ENCODE results near the gene MROH2B. TPM values are rescaled to one million over a fixed set of nuclear protein-coding genes. Genes with fewer than 3 reads are reported as not detected.
A peak's percentile ranks its signal among the peaks of the same experiment; 100 is the strongest.
"Not testable (repeated sequence)": the region's sequence is repeated elsewhere in the genome, so short reads cannot be mapped to it uniquely, and the experiment has no call there.

Gene MROH2B
- total RNA-seq, 1 donor from 2014 or later = not detected

DNA sequence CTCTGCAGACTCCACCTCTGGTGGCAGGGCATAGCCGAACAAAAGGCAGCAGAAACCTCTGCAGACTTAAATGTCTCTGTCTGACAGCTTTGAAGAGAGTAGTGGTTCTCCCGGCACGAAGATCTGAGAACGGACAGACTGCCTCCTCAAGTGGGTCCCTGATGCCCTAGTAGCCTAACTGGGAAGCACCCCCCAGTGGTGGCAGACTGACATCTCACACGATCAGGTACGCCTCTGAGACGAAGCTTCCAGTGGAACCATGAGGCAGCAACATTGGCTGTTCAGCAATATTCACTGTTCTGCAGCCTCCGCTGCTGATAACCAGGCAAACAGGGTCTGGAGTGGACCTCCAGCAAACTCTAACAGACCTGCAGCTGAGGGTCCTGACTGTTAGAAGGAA lies 48.5 kb downstream of the MROH2B start:
- not testable (repeated sequence) for DNase-seq (ENCODE audit: low read depth, low spot score)

DNA sequence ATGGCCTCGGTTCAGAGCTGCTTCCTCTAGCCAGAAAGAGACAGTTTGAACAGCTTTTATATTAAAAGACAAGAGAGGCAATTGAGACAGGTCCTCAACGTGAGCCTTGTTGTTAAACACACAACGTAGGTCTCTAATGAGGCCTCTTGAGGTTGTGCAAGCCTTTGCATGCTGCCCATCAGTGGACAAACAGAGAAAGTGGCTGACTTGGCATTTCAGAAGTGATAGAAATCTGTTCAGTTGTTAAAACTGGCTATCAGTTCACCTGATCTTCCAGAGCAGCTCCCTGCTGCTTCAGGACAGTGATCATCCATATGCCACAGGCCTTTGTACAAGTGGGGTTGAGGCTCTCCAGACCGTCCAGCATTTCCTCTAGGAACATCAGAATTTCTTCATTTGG lies 58.8 kb downstream of the MROH2B start:
- no peak for DNase-seq (ENCODE audit: low read depth, low spot score)

GRCh38 chr5:41010572-41010971 lies 60.6 kb downstream of the MROH2B start:
- no peak for DNase-seq (ENCODE audit: low read depth, low spot score)

GRCh38 chr5:41009232-41009631 lies 61.9 kb downstream of the MROH2B start:
- no peak for DNase-seq (ENCODE audit: low read depth, low spot score)

DNA sequence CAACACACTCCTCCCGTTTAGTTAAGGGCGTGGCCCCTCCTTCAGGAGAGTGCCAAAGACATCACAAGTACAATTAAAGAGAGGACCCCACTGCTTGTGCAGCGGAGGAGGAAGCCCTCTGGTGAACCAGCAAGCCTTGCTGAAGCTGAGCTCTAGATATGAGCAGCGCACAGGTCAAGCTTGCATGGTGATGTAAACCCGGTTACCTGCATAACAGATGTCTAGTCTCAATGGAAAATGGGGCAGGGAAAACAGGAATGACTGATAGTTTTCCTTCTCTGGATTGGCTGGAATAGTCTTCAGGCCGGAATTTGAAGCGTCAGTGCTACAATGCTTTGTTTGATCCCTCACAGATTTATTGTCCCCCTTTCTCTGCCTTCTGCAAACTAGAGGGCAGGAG lies 66.2 kb downstream of the MROH2B start:
- no peak for DNase-seq (ENCODE audit: low read depth, low spot score)

- DNase-seq (ENCODE audit: low read depth, low spot score) = no peak
These were observed 67.3 kb downstream of the MROH2B start for GRCh38 chr5:41003670-41004376.

- no peak for DNase-seq (ENCODE audit: low read depth, low spot score)
These were observed 71.2 kb downstream of the MROH2B start for GRCh38 chr5:40999966-41000365.

GRCh38 chr5:40999142-40999541 lies 72.0 kb downstream of the MROH2B start:
- DNase-seq (ENCODE audit: low read depth, low spot score) = no peak

DNA sequence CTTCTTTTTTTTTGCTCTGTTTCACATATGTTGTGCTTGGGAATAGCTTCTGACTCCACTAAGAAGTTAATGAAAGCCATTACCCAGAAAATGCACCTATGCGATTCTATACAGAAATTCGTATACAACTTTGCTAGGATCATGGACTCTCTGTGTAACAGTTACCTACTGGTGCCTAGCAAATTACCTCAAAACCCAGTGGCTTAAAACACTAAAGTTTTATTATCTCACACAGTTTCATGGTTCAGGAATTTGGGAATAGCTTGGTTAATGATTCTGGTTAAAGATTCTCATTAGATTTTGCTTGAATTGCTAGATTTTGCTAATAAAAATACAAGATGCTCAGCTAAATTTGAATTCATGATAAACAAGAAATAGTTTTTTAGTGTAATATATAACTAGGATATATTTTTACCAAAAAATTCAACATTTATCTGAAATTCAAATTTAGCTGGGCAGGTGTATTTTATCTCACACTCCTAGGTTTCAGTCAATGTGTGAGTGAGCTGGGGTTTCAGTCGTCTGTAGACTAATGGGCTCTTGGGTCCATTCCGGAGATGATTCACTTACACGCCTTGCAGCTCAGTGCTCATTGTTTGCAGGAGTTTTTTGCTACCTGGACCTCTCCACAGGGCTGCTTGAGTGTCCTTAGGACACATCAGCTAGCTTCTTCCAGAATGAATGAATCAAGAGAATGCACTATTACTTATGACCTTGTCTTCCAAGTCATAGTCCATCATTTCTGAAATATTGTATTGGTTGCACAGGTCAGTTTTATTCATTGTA lies 75.1 kb downstream of the MROH2B start:
- no peak for DNase-seq (ENCODE audit: low read depth, low spot score)

DNA sequence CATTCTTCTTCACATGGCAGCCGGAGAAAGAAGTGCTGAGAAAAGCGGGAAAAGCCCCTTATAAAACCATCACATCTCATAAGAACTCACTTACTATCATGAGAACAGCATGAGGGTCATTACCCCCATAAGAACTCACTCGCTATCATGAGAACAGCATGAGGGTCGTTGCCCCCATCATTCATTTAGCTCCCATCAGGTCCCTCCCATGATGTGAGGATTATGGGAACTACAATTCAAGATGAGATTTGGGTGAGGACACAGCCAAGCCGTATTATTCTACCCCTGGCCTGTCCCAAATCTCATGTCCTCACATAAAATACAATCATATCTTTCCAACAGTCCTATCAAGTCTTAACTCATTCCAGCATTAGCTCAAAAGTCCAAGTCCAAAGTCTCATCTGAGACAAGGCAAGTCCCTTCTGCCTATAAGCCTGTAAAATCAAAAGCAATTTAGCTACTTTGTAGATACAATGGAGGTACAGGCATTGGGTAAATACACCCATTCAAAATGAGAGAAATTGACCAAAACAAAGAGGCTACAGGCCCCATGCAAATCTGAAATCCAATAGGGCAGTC lies 79.1 kb downstream of the MROH2B start:
- no peak for DNase-seq (ENCODE audit: low read depth, low spot score)

DNA sequence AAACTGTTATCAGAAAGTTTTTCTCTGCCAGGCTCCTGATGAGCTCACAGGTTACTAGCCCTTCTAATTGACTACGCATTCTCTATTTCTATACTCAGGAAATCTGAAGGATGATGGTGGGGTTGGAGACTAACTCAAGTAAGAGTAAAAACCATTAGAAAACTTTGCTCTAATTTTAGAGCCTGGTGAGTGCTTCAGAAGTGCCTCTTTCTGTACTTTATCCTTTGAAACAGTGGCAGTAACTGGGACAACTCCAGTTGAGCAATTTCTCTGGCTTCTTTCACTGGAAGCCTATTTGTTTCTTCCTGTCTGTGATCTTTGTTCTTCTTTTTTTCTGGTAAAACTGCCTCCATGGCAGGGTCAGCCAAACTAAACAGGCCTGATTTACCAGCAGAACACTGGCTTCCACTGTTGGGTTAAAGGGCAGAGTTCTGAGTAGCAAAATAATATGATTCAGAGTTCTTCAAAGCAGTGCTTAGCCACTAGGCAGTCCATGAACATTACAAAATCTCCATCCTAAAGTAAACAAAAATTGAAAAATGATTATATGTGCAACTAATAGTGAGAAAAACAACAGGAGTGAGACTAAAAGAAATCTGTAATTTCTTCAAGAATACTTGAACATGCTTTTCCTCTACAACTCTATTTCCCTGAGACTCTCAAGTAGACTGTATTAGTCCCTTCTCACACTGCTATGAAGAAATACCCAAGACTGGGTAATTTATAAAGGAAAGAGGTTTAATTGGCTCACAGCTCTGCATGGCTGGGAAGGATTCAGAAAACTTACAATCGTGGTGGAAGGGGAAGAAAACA lies 79.8 kb downstream of the MROH2B start:
- DNase-seq (ENCODE audit: low read depth, low spot score) = peak; percentile 24

- no peak for DNase-seq (ENCODE audit: low read depth, low spot score)
These were observed 82.2 kb downstream of the MROH2B start for GRCh38 chr5:40988746-40989510.

DNA sequence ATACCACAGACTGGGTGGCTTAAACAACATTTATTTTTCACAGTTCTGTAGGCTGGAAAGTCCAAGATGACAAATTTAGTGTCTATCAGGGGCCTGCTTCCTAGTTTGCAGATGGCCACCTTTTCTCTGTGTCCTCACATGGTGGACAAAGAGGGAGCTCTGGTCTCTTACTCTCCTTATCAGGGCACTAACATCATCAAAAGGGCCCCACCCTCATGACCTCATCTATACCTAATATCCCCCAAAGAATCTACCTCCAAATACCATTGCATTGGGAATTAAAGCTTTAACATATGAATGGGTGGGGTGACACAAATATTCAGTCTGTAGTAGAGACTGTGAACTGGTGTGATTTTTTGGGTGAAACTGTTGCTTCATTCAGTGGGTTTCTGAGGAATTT lies 83.8 kb downstream of the MROH2B start:
- DNase-seq (ENCODE audit: low read depth, low spot score) = no peak

DNA sequence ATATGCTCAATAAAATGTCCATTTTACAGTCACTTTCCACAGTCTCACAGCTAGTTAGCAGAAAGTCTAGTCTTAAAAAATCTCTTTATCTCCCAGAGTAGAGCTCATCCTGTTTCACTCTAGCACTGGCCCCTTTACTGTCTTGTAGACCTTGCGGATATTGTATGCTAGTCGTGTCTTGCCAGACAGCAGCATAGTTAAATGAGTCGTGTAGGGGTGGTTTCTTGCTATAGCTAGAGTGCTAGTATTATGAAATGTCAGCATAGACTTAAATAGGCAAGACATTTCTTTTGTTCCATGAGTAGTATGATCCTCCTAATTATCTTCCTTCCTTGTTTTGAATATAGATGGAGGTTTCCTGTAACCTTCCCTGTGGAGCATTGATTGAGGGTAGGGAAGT lies 84.5 kb downstream of the MROH2B start:
- DNase-seq (ENCODE audit: low read depth, low spot score) = no peak

GRCh38 chr5:40985501-40985900 lies 85.6 kb downstream of the MROH2B start:
- no peak for DNase-seq (ENCODE audit: low read depth, low spot score)

- no peak for DNase-seq (ENCODE audit: low read depth, low spot score)
These were observed 86.3 kb downstream of the MROH2B start for GRCh38 chr5:40984884-40985283.

GRCh38 chr5:40983781-40984180 lies 87.4 kb downstream of the MROH2B start:
- no peak for DNase-seq (ENCODE audit: low read depth, low spot score)

- no peak for DNase-seq (ENCODE audit: low read depth, low spot score)
These were observed 89.7 kb downstream of the MROH2B start for GRCh38 chr5:40981420-40981819.

DNA sequence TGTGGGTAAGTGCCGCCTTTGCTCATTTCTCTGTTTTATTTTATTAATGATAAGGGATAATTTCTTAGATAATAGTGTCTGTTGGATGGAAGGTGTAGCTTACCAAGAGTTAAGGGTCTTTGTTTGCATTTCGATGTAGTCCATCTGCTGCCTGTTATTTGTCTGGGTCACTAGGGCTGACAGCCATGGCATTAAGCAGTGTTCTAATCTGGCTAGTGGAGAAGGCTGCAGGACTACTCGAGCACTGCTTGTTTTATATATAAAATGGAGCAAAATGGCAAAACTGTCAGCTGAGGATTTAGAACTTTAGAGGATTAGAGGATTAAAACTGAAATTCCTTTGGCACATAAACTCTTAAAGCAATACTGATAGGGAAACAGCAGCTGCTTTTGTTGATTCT lies 94.3 kb downstream of the MROH2B start:
- no peak for DNase-seq (ENCODE audit: low read depth, low spot score)

DNA sequence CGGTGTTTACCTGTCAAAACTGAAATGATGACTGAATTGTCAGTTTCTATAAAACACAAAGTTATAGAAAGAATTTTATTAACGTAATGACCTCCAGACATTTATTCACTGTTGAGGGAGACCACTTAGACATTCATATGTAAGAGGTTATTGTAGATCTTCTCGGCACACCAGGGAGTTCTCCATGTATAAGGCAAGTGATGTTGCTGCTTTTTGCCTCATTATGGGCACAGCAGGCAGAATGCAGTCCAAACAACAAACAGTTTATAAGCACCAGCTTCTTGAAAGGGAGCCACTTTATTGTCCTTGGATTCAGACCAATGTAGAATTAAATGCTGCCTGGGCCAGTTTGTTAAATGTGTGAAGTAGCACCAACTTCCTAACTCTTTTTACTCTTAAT lies 95.1 kb downstream of the MROH2B start:
- no peak for DNase-seq (ENCODE audit: low read depth, low spot score)

DNA sequence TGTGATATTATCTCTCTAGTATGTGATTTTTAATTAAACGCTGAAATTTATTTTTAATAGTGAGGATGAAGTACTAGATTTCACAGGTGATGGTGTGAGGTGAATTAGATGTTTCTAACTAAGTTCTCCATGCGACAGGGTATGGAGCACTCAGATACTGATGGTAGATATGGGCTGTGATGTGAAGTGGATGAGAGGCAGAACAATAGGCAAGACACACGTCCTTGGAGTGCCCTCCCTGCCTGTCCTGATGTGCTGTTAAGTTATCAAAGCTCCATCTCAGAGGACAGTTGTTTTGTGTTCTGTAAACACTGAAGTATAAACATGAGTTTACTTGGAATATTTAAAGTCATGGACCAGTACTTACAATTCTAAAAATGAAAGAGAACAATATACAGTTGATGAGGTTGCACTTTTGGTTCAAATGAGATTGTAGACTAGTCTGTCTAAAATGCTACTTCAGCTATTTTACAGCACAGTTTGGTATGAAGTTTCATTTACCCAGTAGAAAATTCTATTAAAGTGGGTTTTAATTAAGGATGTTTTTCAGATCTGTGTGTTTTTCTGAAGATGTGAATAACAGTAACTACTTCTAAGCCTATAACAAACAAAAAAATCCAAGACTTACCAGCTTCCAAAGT lies 97.7 kb downstream of the MROH2B start:
- no peak for DNase-seq (ENCODE audit: low read depth, low spot score)
